PC-9 (cell line): Measurements from ENCODE around the gene MCTP1. TPM values are rescaled to one million over a fixed set of nuclear protein-coding genes. Genes with fewer than 3 reads are reported as not detected.

Experiments
- BruUV-seq: library from RNA; stranded (reverse); fragments of 400-500 nt; replicated peaks from 2 replicates; lab custom pipeline; 2021; lab: Mats Ljungman, UMichigan
- CTCF ChIA-PET: fragments of 300-600 bp; sonication (Branson Sonifier 250); formaldehyde crosslinking; loops from one replicate; lab custom pipeline; 2022; ENCODE audit warnings: antibody characterized with exemption; lab: Charles Lee
- POLR2A ChIA-PET: fragments of 300-600 bp; sonication (Branson Sonifier 250); formaldehyde crosslinking; loops from one replicate; lab custom pipeline; 2022; ENCODE audit warnings: antibody characterized with exemption; ENCODE audit not compliant: unreplicated experiment; lab: Charles Lee
- DNase-seq, 2 experiments: peaks; one replicate each; pipeline versions ENCODE4 v3.0.0 to v3.0.0-alpha.2; 2015 to 2022; ENCODE audit warnings: mixed read lengths in 1 of 2
- H2AFZ ChIP-seq: fragments of 200-600 bp; sonication (generic); 2 replicates; pipeline ENCODE4 v1.8.1; 2017; ENCODE audit warnings: antibody characterized with exemption
- H3F3A ChIP-seq: fragments of 200-600 bp; sonication (generic); 2 replicates; pipeline ENCODE4 v1.8.1; 2017; ENCODE audit warnings: antibody characterized with exemption, mild to moderate bottlenecking, low read depth; ENCODE audit not compliant: insufficient read depth
- H3K27ac ChIP-seq: fragments of 200-600 bp; sonication (generic); 2 replicates; pipeline ENCODE4 v1.6.1; 2016; ENCODE audit warnings: mixed run types
- H3K27me3 ChIP-seq: fragments of 200-600 bp; sonication (generic); 2 replicates; pipeline ENCODE4 v1.6.1; 2016; ENCODE audit warnings: low read depth, mixed run types; ENCODE audit not compliant: insufficient read depth
- H3K36me3 ChIP-seq: fragments of 200-600 bp; sonication (generic); 2 replicates; pipeline ENCODE4 v1.6.1; 2016; ENCODE audit warnings: low read depth, mixed run types
- H3K4me1 ChIP-seq: fragments of 200-600 bp; sonication (generic); replicated peaks from 2 replicates; pipeline ENCODE4 v1.6.1; 2016; ENCODE audit warnings: mixed run types; ENCODE audit not compliant: insufficient read depth
- H3K4me2 ChIP-seq: fragments of 200-600 bp; sonication (generic); 2 replicates; pipeline ENCODE4 v1.6.1; 2017; ENCODE audit warnings: mixed run types
- H3K4me3 ChIP-seq: fragments of 200-600 bp; sonication (generic); 2 replicates; pipeline ENCODE4 v1.6.1; 2016; ENCODE audit warnings: mixed run types
- H3K79me2 ChIP-seq: fragments of 200-600 bp; sonication (generic); 2 replicates; pipeline ENCODE4 v1.6.1; 2017; ENCODE audit warnings: low read depth, mixed run types
- H3K9me2 ChIP-seq: fragments of 200-600 bp; sonication (generic); 2 replicates; pipeline ENCODE4 v1.8.1; 2017; ENCODE audit warnings: mild to moderate bottlenecking; ENCODE audit not compliant: insufficient read depth
- H3K9me3 ChIP-seq: fragments of 200-600 bp; sonication (generic); 2 replicates; pipeline ENCODE4 v1.8.1; 2016; ENCODE audit warnings: low read depth; ENCODE audit not compliant: insufficient read depth
- H4K20me1 ChIP-seq: fragments of 200-600 bp; sonication (generic); 2 replicates; pipeline ENCODE4 v1.8.1; 2017; ENCODE audit not compliant: insufficient read depth
- EZH2 ChIP-seq: fragments of 200-600 bp; sonication (generic); IDR thresholded peaks from 2 replicates; pipeline ENCODE4 v1.8.0; 2017; ENCODE audit warnings: antibody characterized with exemption, low read depth
- intact Hi-C: fragments of 100-400 bp; cut with micrococcal nuclease; formaldehyde crosslinking; loops from one replicate; pipeline ENCODE4 v1.10.0; 2022; ENCODE audit not compliant: unreplicated experiment
- total RNA-seq: library from RNA; stranded (reverse); gene quantifications from 2 replicates; pipeline ENCODE4 v1.2.3, GENCODE V29; 2021
- TF ChIP-seq, protein P1 (sequence below): fragments of 200-600 bp; sonication (generic); conservative IDR thresholded peaks from 2 replicates; pipeline ENCODE4 v1.6.1; 2017; ENCODE audit warnings: mixed run types, antibody characterized with exemption, mild to moderate bottlenecking, moderate library complexity

Gene MCTP1
- total RNA-seq, 1 experiment from 2014 or later = 3.9 TPM

DNA sequence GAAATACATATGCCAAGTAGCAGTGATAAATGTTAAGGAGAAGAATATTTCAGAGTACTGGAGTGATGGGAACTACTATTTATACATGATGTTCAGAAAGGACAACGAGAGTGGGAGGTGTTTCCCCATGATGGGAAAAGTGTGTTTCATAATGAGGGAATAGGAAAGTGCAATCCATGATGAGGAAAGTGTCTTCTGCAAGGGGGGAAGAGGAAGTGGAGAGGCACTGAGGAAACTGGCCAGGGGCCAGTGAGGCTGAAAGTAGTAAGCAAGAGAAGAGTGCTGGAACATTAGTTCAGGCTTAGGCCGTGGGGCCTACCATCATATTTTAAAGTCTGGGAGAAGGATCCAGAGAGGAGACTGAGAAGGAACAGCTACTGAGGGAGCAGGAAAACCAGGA, 339.2 kb downstream of the MCTP1 start:
- POLR2A ChIA-PET = no interaction called here
- CTCF ChIA-PET = no interaction called here
- TF ChIP-seq EZH2 = no peak
- TF ChIP-seq, protein P1, sequence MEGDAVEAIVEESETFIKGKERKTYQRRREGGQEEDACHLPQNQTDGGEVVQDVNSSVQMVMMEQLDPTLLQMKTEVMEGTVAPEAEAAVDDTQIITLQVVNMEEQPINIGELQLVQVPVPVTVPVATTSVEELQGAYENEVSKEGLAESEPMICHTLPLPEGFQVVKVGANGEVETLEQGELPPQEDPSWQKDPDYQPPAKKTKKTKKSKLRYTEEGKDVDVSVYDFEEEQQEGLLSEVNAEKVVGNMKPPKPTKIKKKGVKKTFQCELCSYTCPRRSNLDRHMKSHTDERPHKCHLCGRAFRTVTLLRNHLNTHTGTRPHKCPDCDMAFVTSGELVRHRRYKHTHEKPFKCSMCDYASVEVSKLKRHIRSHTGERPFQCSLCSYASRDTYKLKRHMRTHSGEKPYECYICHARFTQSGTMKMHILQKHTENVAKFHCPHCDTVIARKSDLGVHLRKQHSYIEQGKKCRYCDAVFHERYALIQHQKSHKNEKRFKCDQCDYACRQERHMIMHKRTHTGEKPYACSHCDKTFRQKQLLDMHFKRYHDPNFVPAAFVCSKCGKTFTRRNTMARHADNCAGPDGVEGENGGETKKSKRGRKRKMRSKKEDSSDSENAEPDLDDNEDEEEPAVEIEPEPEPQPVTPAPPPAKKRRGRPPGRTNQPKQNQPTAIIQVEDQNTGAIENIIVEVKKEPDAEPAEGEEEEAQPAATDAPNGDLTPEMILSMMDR = no peak
- Histone ChIP-seq H3K9me3 (no peaks in the 10 kb centered on the region), H3K4me3 (no peak overlapping the region), H3K79me2 (no peaks in the 10 kb centered on the region), H4K20me1 (no peaks in the 10 kb centered on the region), H3K4me1 (no peaks in the 10 kb centered on the region), H3K27me3 (no peaks in the 10 kb centered on the region), H2AFZ (no peak overlapping the region), H3K27ac (no peak overlapping the region), H3K9me2 (no peaks in the 10 kb centered on the region; the same call in 1 of the 2 replicates), H3F3A (no peaks in the 10 kb centered on the region; the same call in 1 of the 2 replicates), H3K4me2 (no peak overlapping the region), H3K36me3 (no peaks in the 10 kb centered on the region)
- no TSS peak for BruUV-seq
- DNase-seq = no peak
- intact Hi-C loops = no loop called here

DNA sequence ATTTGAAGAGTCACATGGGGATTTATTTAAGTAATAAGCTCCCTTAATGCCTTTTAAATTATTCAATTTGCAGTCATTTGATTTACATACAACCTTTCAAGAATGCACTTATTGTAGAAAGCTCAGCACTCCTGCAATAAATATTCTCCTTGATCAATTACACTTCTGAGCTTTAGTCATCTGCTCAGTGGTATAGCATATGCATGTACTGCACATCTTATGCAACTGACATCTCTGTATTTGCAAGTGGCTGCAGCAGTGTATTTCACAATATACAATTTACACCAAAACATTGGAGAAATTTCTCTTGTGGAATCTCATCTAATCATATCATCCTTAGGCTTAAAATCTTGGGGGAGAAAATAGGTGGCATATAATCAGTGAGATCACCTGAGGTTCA, 340.7 kb downstream of the MCTP1 start:
- Histone ChIP-seq H3K4me3 (no peak overlapping the region), H2AFZ (no peak overlapping the region), H3K36me3 (no peaks in the 10 kb centered on the region), H3K4me2 (no peak overlapping the region), H3K4me1 (no peaks in the 10 kb centered on the region), H3K9me3 (no peaks in the 10 kb centered on the region), H3F3A (no peaks in the 10 kb centered on the region; the same call in 1 of the 2 replicates), H4K20me1 (no peaks in the 10 kb centered on the region), H3K27ac (no peak overlapping the region), H3K79me2 (no peaks in the 10 kb centered on the region), H3K27me3 (no peaks in the 10 kb centered on the region), H3K9me2 (no peaks in the 10 kb centered on the region; the same call in 1 of the 2 replicates)
- TF ChIP-seq EZH2 = no peak
- TF ChIP-seq, protein P1 = no peak
- POLR2A ChIA-PET = no interaction called here
- no peak for DNase-seq
- BruUV-seq = no TSS peak
- CTCF ChIA-PET = no interaction called here
- intact Hi-C loops = no loop called here

DNA sequence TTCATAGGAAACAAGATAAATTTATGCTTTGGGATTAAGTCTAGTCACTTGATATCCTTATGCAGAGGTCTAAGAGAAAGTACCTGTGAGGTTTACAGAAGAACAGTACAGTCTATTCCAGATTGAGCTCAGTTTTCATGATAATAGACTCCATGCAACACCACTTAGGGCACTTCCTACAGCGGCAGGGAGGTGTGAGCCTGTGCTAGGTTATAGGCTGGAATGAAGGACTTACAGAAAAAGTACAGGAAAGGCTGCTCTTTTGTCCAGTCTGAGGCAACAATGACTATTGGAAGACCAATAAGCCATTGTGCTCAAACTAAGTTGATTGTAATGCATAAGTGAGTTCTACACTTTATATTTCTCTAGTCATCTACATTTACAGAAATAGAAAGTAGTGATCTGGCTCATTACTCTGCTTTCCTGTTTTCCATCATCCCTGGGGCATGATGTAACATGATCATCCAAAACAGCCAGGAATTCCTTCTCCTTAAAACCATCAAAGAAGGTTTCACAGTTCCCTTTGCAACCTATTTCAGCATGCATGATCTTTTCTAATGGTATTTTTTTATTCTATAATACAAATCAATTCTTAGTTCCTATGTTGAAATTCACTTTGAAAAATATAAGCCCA, 343.7 kb downstream of the MCTP1 start:
- H4K20me1 ChIP-seq = no peaks in the 10 kb centered on the region
- TF ChIP-seq, protein P1 = no peak
- no peak for TF ChIP-seq EZH2
- no peaks in the 10 kb centered on the region for H3K9me3 ChIP-seq
- no peak for DNase-seq
- no peaks in the 10 kb centered on the region; the same call in 1 of the 2 replicates for H3F3A ChIP-seq
- ChIA-PET CTCF (no interaction called here), POLR2A (no interaction called here)
- intact Hi-C loops = no loop called here
- no peaks in the 10 kb centered on the region; the same call in 1 of the 2 replicates for H3K9me2 ChIP-seq
- BruUV-seq = no TSS peak
- no peak overlapping the region for H3K27ac ChIP-seq
- H3K4me2 ChIP-seq = no peak overlapping the region
- no peak overlapping the region for H3K4me3 ChIP-seq
- no peaks in the 10 kb centered on the region for H3K4me1 ChIP-seq
- no peaks in the 10 kb centered on the region for H3K27me3 ChIP-seq
- no peak overlapping the region for H2AFZ ChIP-seq
- H3K36me3 ChIP-seq = no peaks in the 10 kb centered on the region
- H3K79me2 ChIP-seq = no peaks in the 10 kb centered on the region
